ENCODE data around the gene CALML5. TPM values are rescaled to one million over a fixed set of nuclear protein-coding genes. Genes with fewer than 3 reads are reported as not detected.

The CALML5 gene
- total and polyA plus RNA-seq, 4 donors: not detected

DNA sequence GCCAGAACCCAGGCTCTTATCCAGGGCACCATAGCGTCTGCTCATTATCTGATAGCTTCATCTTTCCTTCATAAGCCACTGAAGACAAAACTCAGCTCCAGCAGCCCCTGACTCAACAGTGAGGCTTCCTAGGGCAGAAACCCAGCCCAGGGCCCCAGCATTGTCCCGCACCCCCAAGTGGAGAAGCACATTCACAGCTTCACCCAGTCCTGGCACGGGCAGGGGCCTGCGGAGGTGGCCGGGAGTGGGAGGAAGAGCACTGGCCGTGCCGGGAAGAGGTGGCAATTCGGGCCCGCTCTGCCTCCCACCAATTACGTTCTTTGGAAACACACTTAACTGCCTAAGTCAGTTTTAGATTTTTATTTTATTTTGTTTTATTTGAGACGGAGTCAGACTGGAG, 10.3 kb upstream of the CALML5 start:
- no peak overlapping the region for H3K4me3 ChIP-seq (ENCODE audit: low read depth, low read length)
- H3K27ac ChIP-seq (ENCODE audit: low read depth, low read length): no peak overlapping the region
- 96% methylated on average over 5 of the region's 11 CpGs for WGBS (ENCODE audit: insufficient coverage)
- no peaks in the 10 kb centered on the region for H3K27me3 ChIP-seq (ENCODE audit: control insufficient read depth, insufficient read depth, low read length)
- H3K9me3 ChIP-seq (ENCODE audit: control insufficient read depth, insufficient read depth, low read length): no peaks in the 10 kb centered on the region
- H3K4me1 ChIP-seq (ENCODE audit: control insufficient read depth, insufficient read depth, low read length): no peaks in the 10 kb centered on the region
- H3K36me3 ChIP-seq (ENCODE audit: control insufficient read depth, insufficient read depth, low read length): no peaks in the 10 kb centered on the region
- DNase-seq (ENCODE audit: low read depth in 4 of 6, low spot score in 6 of 6): no peak

DNA sequence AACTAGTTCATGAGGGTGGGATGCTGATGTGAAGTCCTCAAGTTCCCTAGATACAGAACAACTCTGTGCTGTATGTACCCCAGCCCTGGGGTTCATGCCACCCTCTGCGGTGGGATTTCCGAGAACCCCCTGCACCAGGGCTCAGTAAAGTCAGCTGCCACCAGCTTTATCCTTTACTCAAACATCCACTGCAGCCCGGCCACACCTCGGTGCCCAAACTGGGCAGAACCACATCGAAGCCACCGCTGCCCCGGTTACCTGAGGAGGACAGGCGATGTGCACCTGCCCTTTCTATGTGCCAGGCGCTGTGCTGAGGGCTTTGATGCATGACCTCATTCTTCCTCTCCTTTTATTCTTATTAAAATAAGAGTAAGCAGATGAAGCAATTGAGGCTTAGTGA, 9.9 kb upstream of the CALML5 start:
- no peak for DNase-seq (ENCODE audit: low read depth in 4 of 6, low spot score in 6 of 6)
- H3K27me3 ChIP-seq (ENCODE audit: control insufficient read depth, insufficient read depth, low read length): no peaks in the 10 kb centered on the region
- H3K36me3 ChIP-seq (ENCODE audit: control insufficient read depth, insufficient read depth, low read length): no peaks in the 10 kb centered on the region
- 96% methylated on average over 7 of the region's 9 CpGs for WGBS (ENCODE audit: insufficient coverage)
- H3K4me1 ChIP-seq (ENCODE audit: control insufficient read depth, insufficient read depth, low read length): no peaks in the 10 kb centered on the region
- H3K4me3 ChIP-seq (ENCODE audit: low read depth, low read length): no peak overlapping the region
- no peak overlapping the region for H3K27ac ChIP-seq (ENCODE audit: low read depth, low read length)
- H3K9me3 ChIP-seq (ENCODE audit: control insufficient read depth, insufficient read depth, low read length): no peaks in the 10 kb centered on the region

DNA sequence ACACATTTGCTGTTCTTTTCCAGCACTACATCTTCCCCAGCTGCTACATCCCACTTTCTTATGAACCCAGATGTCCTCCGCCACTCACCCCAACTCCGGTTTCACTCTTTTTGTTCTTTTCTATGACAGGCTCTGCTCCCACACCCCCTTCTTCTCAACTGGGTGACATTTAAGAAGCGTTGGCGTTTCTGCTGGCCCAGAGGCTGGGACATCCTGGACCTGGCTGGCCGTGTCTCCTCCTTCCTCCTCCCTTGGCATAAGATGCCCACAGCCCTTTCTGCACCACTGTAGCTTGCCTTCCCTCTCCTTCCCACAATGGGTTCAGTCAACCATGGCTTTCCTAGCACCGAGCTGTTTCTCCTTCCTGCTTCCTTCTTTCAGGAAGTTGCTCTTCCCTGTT, 9.4 kb upstream of the CALML5 start:
- H3K27me3 ChIP-seq (ENCODE audit: control insufficient read depth, insufficient read depth, low read length): no peaks in the 10 kb centered on the region
- WGBS (ENCODE audit: insufficient coverage): 97% methylated on average over 5 of the region's 6 CpGs
- no peak overlapping the region for H3K27ac ChIP-seq (ENCODE audit: low read depth, low read length)

DNA sequence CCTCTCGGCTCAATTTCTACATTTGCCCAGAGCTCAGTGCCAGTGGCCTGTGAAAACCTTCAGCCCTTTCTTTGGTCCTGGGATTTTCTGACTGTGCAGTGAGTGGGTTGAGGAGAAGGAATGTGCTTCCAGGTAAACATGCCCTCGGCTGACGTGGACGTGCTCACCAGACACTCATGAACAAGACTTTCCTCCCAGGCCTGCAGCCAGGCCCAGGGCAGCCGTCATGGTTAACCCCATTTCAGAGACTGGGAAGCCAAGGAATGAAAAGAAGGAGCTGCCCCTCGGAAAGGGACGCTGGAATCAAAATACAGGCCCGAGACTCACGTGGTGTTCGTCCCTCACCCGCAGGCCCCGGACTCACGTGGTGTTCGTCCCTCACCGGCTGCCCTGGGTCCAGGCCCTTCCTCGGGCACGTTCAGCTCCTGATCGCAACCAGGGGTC, 8.8 kb upstream of the CALML5 start:
- no peaks in the 10 kb centered on the region for H3K9me3 ChIP-seq (ENCODE audit: control insufficient read depth, insufficient read depth, low read length)
- H3K4me3 ChIP-seq (ENCODE audit: low read depth, low read length): no peak overlapping the region
- H3K4me1 ChIP-seq (ENCODE audit: control insufficient read depth, insufficient read depth, low read length): no peaks in the 10 kb centered on the region
- DNase-seq (ENCODE audit: low read depth in 4 of 6, low spot score in 6 of 6): no peak
- H3K27ac ChIP-seq (ENCODE audit: low read depth, low read length): no peak overlapping the region
- H3K27me3 ChIP-seq (ENCODE audit: control insufficient read depth, insufficient read depth, low read length): no peaks in the 10 kb centered on the region
- 95% methylated on average over 16 of the region's 18 CpGs for WGBS (ENCODE audit: insufficient coverage)
- H3K36me3 ChIP-seq (ENCODE audit: control insufficient read depth, insufficient read depth, low read length): no peaks in the 10 kb centered on the region

More for the DNA sequence above, 9.4 kb upstream of the CALML5 start:
- H3K4me1 ChIP-seq (ENCODE audit: control insufficient read depth, insufficient read depth, low read length): no peaks in the 10 kb centered on the region
- no peaks in the 10 kb centered on the region for H3K9me3 ChIP-seq (ENCODE audit: control insufficient read depth, insufficient read depth, low read length)
- no peak for DNase-seq (ENCODE audit: low read depth in 4 of 6, low spot score in 6 of 6)
- no peaks in the 10 kb centered on the region for H3K36me3 ChIP-seq (ENCODE audit: control insufficient read depth, insufficient read depth, low read length)
- H3K4me3 ChIP-seq (ENCODE audit: low read depth, low read length): no peak overlapping the region

DNA sequence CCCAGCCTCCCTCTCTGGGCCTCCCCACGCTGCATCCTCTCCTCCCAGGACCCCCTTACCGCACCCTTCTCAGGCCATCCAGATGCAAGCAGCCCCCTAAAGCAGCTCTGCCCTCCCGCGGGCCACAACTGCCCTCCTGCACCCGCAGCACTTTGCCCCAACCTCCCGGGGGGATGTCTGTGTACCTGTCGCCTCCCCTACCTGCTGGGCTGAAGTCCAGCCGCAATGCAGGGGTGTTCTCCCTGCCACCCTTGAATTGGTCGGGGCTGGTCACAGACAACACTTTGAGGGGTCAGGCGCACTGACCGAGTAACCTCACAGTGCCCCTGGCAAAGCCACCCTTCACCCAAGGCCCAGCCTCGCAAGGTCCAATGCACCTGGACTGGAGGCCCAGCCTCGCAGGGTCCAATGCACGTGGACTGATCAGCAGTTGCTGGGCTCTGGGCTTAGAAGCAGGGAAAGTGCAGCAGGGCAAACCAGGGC, 8.3 kb upstream of the CALML5 start:
- DNase-seq (ENCODE audit: low read depth in 4 of 6, low spot score in 6 of 6): no peak
- Histone ChIP-seq H3K4me1 (ENCODE audit: control insufficient read depth, insufficient read depth, low read length) (no peaks in the 10 kb centered on the region), H3K9me3 (ENCODE audit: control insufficient read depth, insufficient read depth, low read length) (no peaks in the 10 kb centered on the region), H3K36me3 (ENCODE audit: control insufficient read depth, insufficient read depth, low read length) (no peaks in the 10 kb centered on the region), H3K27ac (ENCODE audit: low read depth, low read length) (no peak overlapping the region), H3K27me3 (ENCODE audit: control insufficient read depth, insufficient read depth, low read length) (no peaks in the 10 kb centered on the region), H3K4me3 (ENCODE audit: low read depth, low read length) (no peak overlapping the region)
- WGBS (ENCODE audit: insufficient coverage): 91% methylated on average over 14 of the region's 14 CpGs

DNA sequence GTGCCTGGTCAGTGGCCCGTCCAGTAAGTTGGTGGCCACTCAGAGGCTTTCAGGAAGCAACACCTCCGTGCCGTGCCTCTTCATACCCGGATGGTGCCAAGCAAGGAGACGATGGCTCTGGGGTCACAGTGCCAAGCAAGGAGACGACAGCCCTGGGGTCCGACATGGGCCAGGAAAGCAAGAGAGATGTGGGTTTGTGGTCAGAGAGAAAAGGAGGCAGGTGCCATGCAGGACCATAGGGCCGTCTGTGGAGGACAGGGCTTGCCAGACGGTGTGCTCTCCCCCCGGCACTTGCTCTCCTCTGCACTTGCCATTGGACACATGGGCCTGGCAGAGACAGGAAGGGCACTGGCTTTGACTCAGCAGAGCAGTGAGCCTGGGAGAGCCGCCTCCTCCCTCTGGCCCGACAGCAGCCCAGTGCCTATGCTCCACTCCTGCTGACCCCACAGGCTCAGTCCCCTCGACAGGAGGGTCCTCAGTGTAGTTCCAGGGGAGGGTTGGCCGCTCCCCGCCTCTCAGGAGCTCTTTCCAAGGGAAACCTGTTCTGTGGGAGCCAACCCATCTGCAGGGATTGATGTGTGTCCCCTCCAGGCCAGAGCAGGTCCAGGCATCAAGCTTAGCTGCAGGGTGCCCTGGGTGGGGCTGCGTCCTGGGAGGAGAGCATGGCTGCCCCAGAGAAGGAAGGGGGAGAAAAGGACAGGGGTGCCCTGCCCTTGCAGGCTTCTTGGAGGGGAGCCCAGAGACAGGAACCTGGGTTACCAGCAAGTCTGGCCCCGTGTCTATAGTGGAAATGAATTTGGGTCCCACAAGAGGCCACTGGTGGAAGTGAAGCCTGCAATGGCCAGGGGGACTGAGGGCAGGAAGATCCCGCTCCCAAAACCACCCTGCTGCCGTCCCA, 7.6 kb upstream of the CALML5 start:
- H3K27ac ChIP-seq (ENCODE audit: low read depth, low read length): no peak overlapping the region
- H3K4me1 ChIP-seq (ENCODE audit: control insufficient read depth, insufficient read depth, low read length): peaks cover 2% of the 10 kb centered on the region
- DNase-seq (ENCODE audit: low read depth in 4 of 6, low spot score in 6 of 6): no peak
- no peaks in the 10 kb centered on the region for H3K27me3 ChIP-seq (ENCODE audit: control insufficient read depth, insufficient read depth, low read length)
- H3K9me3 ChIP-seq (ENCODE audit: control insufficient read depth, insufficient read depth, low read length): no peaks in the 10 kb centered on the region
- 92% methylated on average over 19 of the region's 19 CpGs for WGBS (ENCODE audit: insufficient coverage)
- no peak overlapping the region for H3K4me3 ChIP-seq (ENCODE audit: low read depth, low read length)
- H3K36me3 ChIP-seq (ENCODE audit: control insufficient read depth, insufficient read depth, low read length): no peaks in the 10 kb centered on the region

DNA sequence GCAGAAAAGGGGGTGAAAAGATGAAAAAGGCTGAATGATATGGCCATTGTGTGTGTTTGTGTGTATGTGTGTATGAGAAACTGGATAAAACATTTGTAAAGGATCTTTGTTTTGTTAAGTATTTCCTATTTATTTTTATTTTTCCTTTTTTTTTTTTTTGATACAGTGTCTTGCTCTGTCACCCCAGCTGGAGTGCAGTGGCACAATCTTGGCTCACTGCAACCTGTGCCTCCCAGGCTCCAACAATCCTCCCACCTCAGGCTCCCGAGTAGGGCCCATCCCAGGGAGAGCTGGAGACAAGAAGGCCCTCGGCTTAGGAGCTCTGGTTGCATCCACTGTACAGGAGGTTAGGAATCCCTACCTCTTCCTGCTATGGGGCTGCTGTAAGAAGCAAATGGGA, 6.9 kb upstream of the CALML5 start:
- DNase-seq (ENCODE audit: low read depth in 4 of 6, low spot score in 6 of 6): no peak
- H3K27ac ChIP-seq (ENCODE audit: low read depth, low read length): no peak overlapping the region
- H3K27me3 ChIP-seq (ENCODE audit: control insufficient read depth, insufficient read depth, low read length): no peaks in the 10 kb centered on the region
- no peaks in the 10 kb centered on the region for H3K9me3 ChIP-seq (ENCODE audit: control insufficient read depth, insufficient read depth, low read length)
- no peaks in the 10 kb centered on the region for H3K36me3 ChIP-seq (ENCODE audit: control insufficient read depth, insufficient read depth, low read length)
- peaks cover 2% of the 10 kb centered on the region for H3K4me1 ChIP-seq (ENCODE audit: control insufficient read depth, insufficient read depth, low read length)
- WGBS (ENCODE audit: insufficient coverage): no CpG with 5 or more reads among the region's 2 CpGs
- no peak overlapping the region for H3K4me3 ChIP-seq (ENCODE audit: low read depth, low read length)

DNA sequence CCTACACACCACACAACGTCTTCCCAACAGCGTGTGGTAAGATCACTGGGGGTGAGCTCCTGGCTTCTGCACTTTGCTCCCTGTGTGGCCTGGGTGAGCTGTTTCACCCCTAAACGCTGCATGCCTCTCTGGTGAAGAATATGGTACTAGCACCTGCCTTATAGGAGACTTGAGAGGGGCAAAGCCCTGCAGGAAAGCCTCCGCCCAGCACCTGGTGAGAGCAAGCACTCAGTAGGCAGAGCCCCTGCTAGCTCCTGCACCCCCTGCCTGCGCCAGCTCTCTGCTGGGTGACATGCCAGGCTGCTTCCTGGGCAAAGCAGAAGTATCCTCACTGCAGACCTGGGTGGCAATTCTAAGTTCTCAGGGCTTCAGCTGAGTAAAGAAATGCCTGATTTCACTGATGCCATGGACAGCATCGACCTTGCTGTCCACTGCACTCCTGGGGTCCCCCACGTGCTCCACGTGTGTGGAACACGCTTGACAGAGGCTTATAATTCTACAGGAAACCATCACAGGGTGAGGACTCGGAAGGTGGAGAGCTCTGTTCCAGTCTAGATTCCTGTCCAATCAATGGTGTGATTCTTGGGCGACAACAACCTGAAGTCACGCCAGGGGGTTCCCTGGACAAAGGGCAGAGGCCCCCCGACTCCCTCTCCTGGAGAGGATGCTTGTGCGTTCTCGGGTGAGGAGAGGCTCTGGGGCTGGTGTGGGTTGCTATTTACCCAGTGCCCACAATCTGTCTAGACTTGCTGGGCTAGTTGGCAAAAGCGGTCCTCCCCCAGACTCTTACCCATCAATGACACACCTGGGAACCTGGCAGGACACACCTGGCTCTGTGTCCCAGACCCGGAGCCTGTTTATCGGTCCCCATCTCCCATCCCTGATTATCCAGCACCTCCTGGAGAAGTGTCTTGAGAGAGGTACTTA, 5.0 kb upstream of the CALML5 start:
- Histone ChIP-seq H3K27ac (ENCODE audit: low read depth, low read length) (no peak overlapping the region), H3K4me1 (ENCODE audit: control insufficient read depth, insufficient read depth, low read length) (peaks cover 2% of the 10 kb centered on the region), H3K9me3 (ENCODE audit: control insufficient read depth, insufficient read depth, low read length) (no peaks in the 10 kb centered on the region), H3K27me3 (ENCODE audit: control insufficient read depth, insufficient read depth, low read length) (no peaks in the 10 kb centered on the region), H3K36me3 (ENCODE audit: control insufficient read depth, insufficient read depth, low read length) (no peaks in the 10 kb centered on the region), H3K4me3 (ENCODE audit: low read depth, low read length) (no peak overlapping the region)
- no peak for DNase-seq (ENCODE audit: low read depth in 4 of 6, low spot score in 6 of 6)
- WGBS (ENCODE audit: insufficient coverage): 91% methylated on average over 10 of the region's 18 CpGs

DNA sequence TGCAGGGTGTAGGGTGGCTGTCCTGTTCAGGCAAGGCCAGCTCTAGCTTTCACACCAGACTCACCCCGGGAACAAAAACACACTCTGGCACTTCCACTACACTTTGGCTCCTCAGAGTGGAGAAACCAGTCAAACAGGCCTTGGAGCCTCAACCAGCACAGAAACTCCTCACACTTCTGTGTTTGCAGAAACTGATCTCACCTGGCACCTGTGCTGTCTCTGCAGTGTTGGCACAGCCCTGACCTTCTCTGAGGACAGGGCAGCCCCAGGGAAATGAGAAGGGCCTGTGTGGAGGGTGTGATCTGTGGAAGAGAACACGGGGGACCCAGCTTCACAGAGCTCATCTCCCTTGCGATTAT, 4.1 kb upstream of the CALML5 start:
- Histone ChIP-seq H3K4me1 (ENCODE audit: control insufficient read depth, insufficient read depth, low read length) (peaks cover 2% of the 10 kb centered on the region), H3K9me3 (ENCODE audit: control insufficient read depth, insufficient read depth, low read length) (no peaks in the 10 kb centered on the region), H3K27ac (ENCODE audit: low read depth, low read length) (no peak overlapping the region), H3K4me3 (ENCODE audit: low read depth, low read length) (no peak overlapping the region), H3K36me3 (ENCODE audit: control insufficient read depth, insufficient read depth, low read length) (no peaks in the 10 kb centered on the region), H3K27me3 (ENCODE audit: control insufficient read depth, insufficient read depth, low read length) (no peaks in the 10 kb centered on the region)
- DNase-seq (ENCODE audit: low read depth in 4 of 6, low spot score in 6 of 6): no peak
- WGBS (ENCODE audit: insufficient coverage): 67% methylated on average over 2 of the region's 3 CpGs

All from spinal cord (tissue), 10 donors.